GM23338 (cell line): ENCODE measurements around the gene TSPAN7. TPM values are rescaled to one million over a fixed set of nuclear protein-coding genes. Genes with fewer than 3 reads are reported as not detected.

Experiments used
- ATAC-seq: fragments of 200-7000 bp; cut with Tn5 transposase; 3 replicates; pipeline ENCODE4 v1.9.1; 2020
- DNase-seq: peaks from one replicate; pipeline ENCODE4 v3.0.0-alpha.2; 2015; ENCODE audit warnings: low spot score
- H2AFZ ChIP-seq: fragments of 200-600 bp; sonication (generic); 2 replicates; pipeline ENCODE4 v1.8.0; 2016; ENCODE audit warnings: antibody characterized with exemption, mild to moderate bottlenecking, moderate library complexity
- H3F3A ChIP-seq: fragments of 200-600 bp; sonication (generic); replicated peaks from 2 replicates; pipeline ENCODE4 v1.8.0; 2017; ENCODE audit warnings: antibody characterized with exemption, mixed run types, low read depth
- H3K27ac ChIP-seq: fragments of 200-600 bp; sonication (generic); 2 replicates; pipeline ENCODE4 v1.6.1; 2016; ENCODE audit warnings: low read depth
- H3K27me3 ChIP-seq: fragments of 200-600 bp; sonication (generic); 2 replicates; pipeline ENCODE4 v1.8.0; 2016; ENCODE audit warnings: mild to moderate bottlenecking, mixed run types, moderate library complexity; ENCODE audit not compliant: insufficient read depth
- H3K36me3 ChIP-seq: fragments of 200-600 bp; sonication (generic); 2 replicates; pipeline ENCODE4 v1.8.0; 2016; ENCODE audit warnings: mild to moderate bottlenecking; ENCODE audit not compliant: insufficient read depth
- H3K4me1 ChIP-seq: fragments of 200-600 bp; sonication (generic); 2 replicates; pipeline ENCODE4 v1.8.0; 2016; ENCODE audit warnings: mild to moderate bottlenecking, moderate library complexity; ENCODE audit not compliant: insufficient read depth
- H3K4me2 ChIP-seq: fragments of 200-600 bp; sonication (generic); 2 replicates; pipeline ENCODE4 v1.7.1; 2017; ENCODE audit warnings: mixed run types
- H3K4me3 ChIP-seq: fragments of 200-600 bp; sonication (generic); 2 replicates; pipeline ENCODE4 v1.6.1; 2016; ENCODE audit warnings: mixed run types
- H3K79me2 ChIP-seq: fragments of 200-600 bp; sonication (generic); replicated peaks from 2 replicates; pipeline ENCODE4 v1.8.0; 2017; ENCODE audit warnings: mild to moderate bottlenecking; ENCODE audit not compliant: insufficient read depth
- H3K9me2 ChIP-seq: fragments of 200-600 bp; sonication (generic); 2 replicates; pipeline ENCODE4 v1.8.0; 2017; ENCODE audit not compliant: insufficient read depth
- H4K20me1 ChIP-seq: fragments of 200-600 bp; sonication (generic); replicated peaks from 2 replicates; pipeline ENCODE4 v1.8.0; 2017; ENCODE audit warnings: mild to moderate bottlenecking; ENCODE audit not compliant: insufficient read depth
- H3K27ac Mint-ChIP-seq: 2 replicates; pipeline ENCODE4 v1.8.0; 2020; ENCODE audit warnings: inconsistent platforms, mild to moderate bottlenecking, moderate library complexity, mixed read lengths
- H3K27me3 Mint-ChIP-seq: 3 replicates; pipeline ENCODE4 v1.8.0; 2022; ENCODE audit warnings: low read depth, mild to moderate bottlenecking, moderate library complexity, mixed read lengths, inconsistent platforms; ENCODE audit not compliant: insufficient read depth, poor library complexity
- H3K36me3 Mint-ChIP-seq: 3 replicates; pipeline ENCODE4 v1.8.0; 2021; ENCODE audit warnings: low read depth, mild to moderate bottlenecking, inconsistent platforms, moderate library complexity, mixed read lengths
- H3K4me1 Mint-ChIP-seq: 3 replicates; pipeline ENCODE4 v1.8.0; 2020; ENCODE audit warnings: mild to moderate bottlenecking, inconsistent platforms, mixed read lengths
- H3K4me3 Mint-ChIP-seq: 3 replicates; pipeline ENCODE4 v1.8.0; 2021; ENCODE audit warnings: moderate library complexity, mild to moderate bottlenecking, inconsistent platforms, mixed read lengths
- H3K9me3 Mint-ChIP-seq: 3 replicates; pipeline ENCODE4 v1.8.0; 2020; ENCODE audit warnings: moderate library complexity, mild to moderate bottlenecking, inconsistent platforms, mixed read lengths
- CREB1 ChIP-seq: fragments of 250-450 bp; sonication (Bioruptor Pico); IDR thresholded peaks from 2 replicates; pipeline ENCODE4 v1.5.0; 2020; ENCODE audit warnings: low read depth, mild to moderate bottlenecking, moderate library complexity
- CTCF ChIP-seq, 2 experiments: fragments of 200-600 bp in 1 of 2; sonication (generic) in 1 of 2; conservative IDR thresholded peaks; 2 replicates each; pipeline versions ENCODE4 v1.5.1 to v1.6.1; 2016 to 2017; ENCODE audit warnings: antibody characterized with exemption in 2 of 2, low read depth in 2 of 2, mild to moderate bottlenecking in 2 of 2, moderate library complexity in 1 of 2
- ETS1 ChIP-seq: IDR thresholded peaks from 2 replicates; pipeline ENCODE4 v1.6.1; 2016; ENCODE audit warnings: antibody characterized with exemption
- NANOG ChIP-seq: IDR thresholded peaks from 2 replicates; pipeline ENCODE4 v1.6.1; 2016; ENCODE audit warnings: antibody characterized with exemption, borderline replicate concordance
- REST ChIP-seq: IDR thresholded peaks from one replicate; pipeline ENCODE4 v1.6.1; 2018; ENCODE audit warnings: antibody characterized with exemption; ENCODE audit not compliant: unreplicated experiment
- ZNF114 ChIP-seq: fragments of 250-450 bp; sonication (Bioruptor Pico); IDR thresholded peaks from 2 replicates; pipeline ENCODE4 v1.5.0; 2020; ENCODE audit warnings: mild to moderate bottlenecking, moderate library complexity
- polyA plus RNA-seq: library from polyadenylated mRNA; unstranded; fragments of >200 nt; fragmentation: Nextera tagmentation; extraction: Ambion mirVana; gene quantifications from 2 replicates; pipeline ENCODE4 v1.2.1, GENCODE V29; 2016
- total RNA-seq: library from RNA; depleted of rRNA; stranded (reverse); fragments of >200 nt; shearing (Covaris generic); gene quantifications from 2 replicates; pipeline ENCODE4 v1.2.3, GENCODE V29; 2014

Gene TSPAN7
- total and polyA plus RNA-seq, 2 experiments from 2014 or later: 7.2 to 11.5 TPM

GRCh38 chrX:38560776-38561125 is 591 bp upstream of the TSPAN7 start (continued):
- no peak for TF ChIP-seq ZNF114 (CRISPR knock-in tag)
- TF ChIP-seq CREB1: no peak
- TF ChIP-seq REST: no peak
- TF ChIP-seq ETS1: no peak
- TF ChIP-seq NANOG: no peak

GRCh38 chrX:38561951-38562719 is 793 bp downstream of the TSPAN7 start:
- ATAC-seq: peak; percentile 76

More at GRCh38 chrX:38561951-38562719, 793 bp downstream of the TSPAN7 start:
- Histone ChIP-seq H2AFZ (peak overlapping the region; percentile 23), H4K20me1 (no peaks in the 10 kb centered on the region), H3K4me3 (peak overlapping the region; percentile 69), H3K4me2 (peak overlapping the region; percentile 77), H3K27ac (no peak overlapping the region), H3F3A (no peaks in the 10 kb centered on the region), H3K27me3 (peaks cover 10% of the 10 kb centered on the region; the same call in 1 of the 2 replicates), H3K36me3 (no peaks in the 10 kb centered on the region), H3K4me1 (no peaks in the 10 kb centered on the region), H3K79me2 (no peaks in the 10 kb centered on the region), H3K9me2 (no peaks in the 10 kb centered on the region)
- Mint-ChIP-seq H3K9me3 (no peaks in the 10 kb centered on the region), H3K36me3 (no peaks in the 10 kb centered on the region), H3K27me3 (peaks cover 13% of the 10 kb centered on the region), H3K4me3 (peak overlapping the region; percentile 91), H3K4me1 (peaks cover 9% of the 10 kb centered on the region; the same call in 2 of the 3 replicates), H3K27ac (no peak overlapping the region)
- TF ChIP-seq ZNF114 (CRISPR knock-in tag) (no peak), CREB1 (peak; percentile 67; the same call in 1 of the 2 replicates), CTCF (conservative IDR thresholded peaks at IDR 0.05; ENCODE audit: low read depth in 2 of 2) (peak in 1 of 2 experiments; percentile 33; a peak in 2 of 4 replicates), ETS1 (no peak), NANOG (no peak)
- DNase-seq: peak; percentile 44
